BLaER1 (cell line): ENCODE data around the gene NCL.

Experiments
- H3K27ac ChIP-seq: shearing (Covaris generic); formaldehyde crosslinking; 2 replicates; pipeline ENCODE4 v1.8.1; 2022
- H3K27me3 ChIP-seq: shearing (Covaris generic); formaldehyde crosslinking; 2 replicates; pipeline ENCODE4 v1.8.1; 2022
- H3K36me3 ChIP-seq: shearing (Covaris generic); formaldehyde crosslinking; 2 replicates; pipeline ENCODE4 v1.8.1; 2022
- H3K4me1 ChIP-seq: shearing (Covaris generic); formaldehyde crosslinking; 2 replicates; pipeline ENCODE4 v1.8.1; 2022
- H3K4me2 ChIP-seq: shearing (Covaris generic); formaldehyde crosslinking; 2 replicates; pipeline ENCODE4 v1.8.1; 2022
- H3K4me3 ChIP-seq: shearing (Covaris generic); formaldehyde crosslinking; 2 replicates; pipeline ENCODE4 v1.8.1; 2022
- H3K9ac ChIP-seq: shearing (Covaris generic); formaldehyde crosslinking; 2 replicates; pipeline ENCODE4 v1.8.1; 2022
- H3K9me3 ChIP-seq: shearing (Covaris generic); formaldehyde crosslinking; 2 replicates; pipeline ENCODE4 v1.8.1; 2022
- H4K20me1 ChIP-seq: shearing (Covaris generic); formaldehyde crosslinking; 2 replicates; pipeline ENCODE4 v1.8.1; 2022
- Cebpa-rat ChIP-seq: shearing (Covaris generic); IDR thresholded peaks from 2 replicates; pipeline ENCODE4 v1.8.1; 2022

The NCL gene

GRCh38 chr2:231486851-231487596 lies 22.7 kb upstream of the NCL start:
- H3K27me3 ChIP-seq: peaks cover 7% of the 10 kb centered on the region; the same call in 1 of the 2 replicates
- H3K4me3 ChIP-seq: no peak overlapping the region
- H3K4me1 ChIP-seq: peaks cover 16% of the 10 kb centered on the region
- no peak for TF ChIP-seq Cebpa-rat
- no peaks in the 10 kb centered on the region for H3K36me3 ChIP-seq
- H3K27ac ChIP-seq: no peak overlapping the region
- H3K9me3 ChIP-seq: no peaks in the 10 kb centered on the region
- no peaks in the 10 kb centered on the region for H4K20me1 ChIP-seq
- no peak overlapping the region for H3K9ac ChIP-seq
- H3K4me2 ChIP-seq: no peak overlapping the region

GRCh38 chr2:231483398-231484329 lies 19.4 kb upstream of the NCL start:
- peaks cover 7% of the 10 kb centered on the region; the same call in 1 of the 2 replicates for H3K27me3 ChIP-seq
- peak overlapping the region; percentile 83 for H3K4me2 ChIP-seq
- H3K4me3 ChIP-seq: peak overlapping the region; percentile 56

GRCh38 chr2:231482806-231483391 lies 18.6 kb upstream of the NCL start:
- peak overlapping the region; percentile 73 for H3K9ac ChIP-seq
- H3K4me3 ChIP-seq: peak overlapping the region; percentile 56
- no peak for TF ChIP-seq Cebpa-rat
- H3K9me3 ChIP-seq: no peaks in the 10 kb centered on the region
- no peaks in the 10 kb centered on the region for H4K20me1 ChIP-seq
- no peaks in the 10 kb centered on the region for H3K36me3 ChIP-seq
- peak overlapping the region; percentile 83 for H3K4me2 ChIP-seq
- H3K27me3 ChIP-seq: peaks cover 7% of the 10 kb centered on the region; the same call in 1 of the 2 replicates
- H3K27ac ChIP-seq: peak overlapping the region; percentile 84
- H3K4me1 ChIP-seq: peaks cover 29% of the 10 kb centered on the region

More at GRCh38 chr2:231483398-231484329, 19.4 kb upstream of the NCL start:
- H3K27ac ChIP-seq: peak overlapping the region; percentile 84
- no peaks in the 10 kb centered on the region for H3K36me3 ChIP-seq
- H3K4me1 ChIP-seq: peaks cover 29% of the 10 kb centered on the region
- no peaks in the 10 kb centered on the region for H4K20me1 ChIP-seq
- H3K9ac ChIP-seq: peak overlapping the region; percentile 73
- no peak for TF ChIP-seq Cebpa-rat
- H3K9me3 ChIP-seq: no peaks in the 10 kb centered on the region

- Histone ChIP-seq H3K4me1 (peaks cover 33% of the 10 kb centered on the region), H4K20me1 (no peaks in the 10 kb centered on the region), H3K9ac (no peak overlapping the region), H3K27ac (no peak overlapping the region), H3K36me3 (no peaks in the 10 kb centered on the region), H3K27me3 (peaks cover 7% of the 10 kb centered on the region; the same call in 1 of the 2 replicates), H3K4me2 (no peak overlapping the region), H3K9me3 (no peaks in the 10 kb centered on the region), H3K4me3 (no peak overlapping the region)
- no peak for TF ChIP-seq Cebpa-rat
Measured at GRCh38 chr2:231480781-231481180, 16.5 kb upstream of the NCL start.

- no peaks in the 10 kb centered on the region for H4K20me1 ChIP-seq
- H3K4me1 ChIP-seq: peaks cover 37% of the 10 kb centered on the region
- H3K4me2 ChIP-seq: no peak overlapping the region
- TF ChIP-seq Cebpa-rat: no peak
- H3K9me3 ChIP-seq: no peaks in the 10 kb centered on the region
- H3K36me3 ChIP-seq: no peaks in the 10 kb centered on the region
- no peak overlapping the region for H3K27ac ChIP-seq
- H3K9ac ChIP-seq: no peak overlapping the region
- H3K4me3 ChIP-seq: no peak overlapping the region
- H3K27me3 ChIP-seq: peaks cover 7% of the 10 kb centered on the region; the same call in 1 of the 2 replicates
Measured at GRCh38 chr2:231479455-231479854, 15.2 kb upstream of the NCL start.

GRCh38 chr2:231476920-231477319 lies 12.6 kb upstream of the NCL start:
- Histone ChIP-seq H3K4me1 (peaks cover 23% of the 10 kb centered on the region), H4K20me1 (no peaks in the 10 kb centered on the region), H3K9ac (no peak overlapping the region), H3K27ac (no peak overlapping the region), H3K9me3 (no peaks in the 10 kb centered on the region), H3K27me3 (no peaks in the 10 kb centered on the region), H3K4me2 (no peak overlapping the region), H3K36me3 (no peaks in the 10 kb centered on the region), H3K4me3 (no peak overlapping the region)
- TF ChIP-seq Cebpa-rat: no peak

- Histone ChIP-seq H3K4me3 (no peak overlapping the region), H3K4me2 (peak overlapping the region; percentile 15; the same call in 1 of the 2 replicates), H3K9ac (no peak overlapping the region), H4K20me1 (no peaks in the 10 kb centered on the region), H3K27ac (no peak overlapping the region), H3K36me3 (no peaks in the 10 kb centered on the region), H3K9me3 (no peaks in the 10 kb centered on the region), H3K27me3 (no peaks in the 10 kb centered on the region), H3K4me1 (peaks cover 17% of the 10 kb centered on the region)
- TF ChIP-seq Cebpa-rat: no peak
Measured at GRCh38 chr2:231475965-231476364, 11.7 kb upstream of the NCL start.

GRCh38 chr2:231472816-231473215 lies 8.5 kb upstream of the NCL start:
- no peak overlapping the region for H3K4me3 ChIP-seq
- peaks cover 12% of the 10 kb centered on the region for H3K4me1 ChIP-seq
- H3K27ac ChIP-seq: no peak overlapping the region
- H4K20me1 ChIP-seq: no peaks in the 10 kb centered on the region
- no peak overlapping the region for H3K9ac ChIP-seq
- H3K9me3 ChIP-seq: no peaks in the 10 kb centered on the region
- H3K27me3 ChIP-seq: no peaks in the 10 kb centered on the region
- H3K4me2 ChIP-seq: no peak overlapping the region
- no peaks in the 10 kb centered on the region for H3K36me3 ChIP-seq
- TF ChIP-seq Cebpa-rat: no peak

- Histone ChIP-seq H3K36me3 (no peaks in the 10 kb centered on the region), H3K9me3 (no peaks in the 10 kb centered on the region), H3K9ac (no peak overlapping the region), H3K4me3 (no peak overlapping the region), H4K20me1 (no peaks in the 10 kb centered on the region), H3K4me2 (no peak overlapping the region), H3K27ac (no peak overlapping the region), H3K4me1 (peaks cover 11% of the 10 kb centered on the region), H3K27me3 (no peaks in the 10 kb centered on the region)
- no peak for TF ChIP-seq Cebpa-rat
Measured at GRCh38 chr2:231470246-231470900, 6.1 kb upstream of the NCL start.
